Measurements from ENCODE around the gene PGM5. TPM values are rescaled to one million over a fixed set of nuclear protein-coding genes. Genes with fewer than 3 reads are reported as not detected.
"Not testable (repeated sequence)": the region's sequence is repeated elsewhere in the genome, so short reads cannot be mapped to it uniquely, and the experiment has no call there.

The PGM5 gene
- total and polyA plus RNA-seq, 2 of the 8 experiments (the other 6 are each of a cell fraction or from before 2014, with no cell fraction given) = not detected

DNA sequence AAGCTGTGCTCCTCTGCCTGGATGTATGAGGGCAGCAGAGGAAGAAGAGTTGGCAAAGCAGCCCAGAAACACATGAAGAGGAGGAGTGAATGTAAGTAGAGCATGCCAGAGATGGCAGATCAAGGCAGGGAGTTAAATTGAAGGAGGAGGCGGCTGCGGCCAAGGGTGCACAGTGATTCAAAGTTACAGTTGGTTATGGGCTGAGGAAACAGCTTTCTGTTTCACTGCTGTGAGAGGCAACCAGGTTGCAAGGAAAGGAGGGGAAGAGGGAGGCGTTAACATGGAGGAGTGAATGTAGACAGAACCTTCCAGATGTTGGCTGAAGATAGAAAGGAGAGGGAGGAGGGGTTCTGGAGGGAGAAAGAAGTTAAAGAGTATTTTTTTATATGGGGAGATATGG lies 20.5 kb upstream of the PGM5 start:
- H3K79me2 ChIP-seq (ENCODE audit: control insufficient read depth in 1 of 2, insufficient read depth in 2 of 2, low read length in 2 of 2); H3K56ac ChIP-seq (replicated peaks; ENCODE audit: insufficient read length, low read depth, low read length); H3K36me3 ChIP-seq (ENCODE audit: control insufficient read depth in 2 of 4, insufficient read depth in 4 of 4, low read length in 3 of 4); H3K4me2 ChIP-seq (ENCODE audit: insufficient read depth in 1 of 2, low read depth in 2 of 2, low read length in 2 of 2); H2BK5ac ChIP-seq (ENCODE audit: low read depth, low read length); H3K27ac ChIP-seq (ENCODE audit: low read depth, low read length); H3K4me3 ChIP-seq (ENCODE audit: extremely low read depth in 1 of 4, insufficient read depth in 2 of 4, low read depth in 3 of 4, low read length in 4 of 4); CTCF ChIA-PET (ENCODE audit: partially characterized antibody); H3K23me2 ChIP-seq (ENCODE audit: low read depth, low read length); H3K18ac ChIP-seq (ENCODE audit: extremely low read depth, low read length); H4K91ac ChIP-seq (replicated peaks; ENCODE audit: insufficient read length, low read length); H2BK20ac ChIP-seq (ENCODE audit: low read length); H2AK5ac ChIP-seq (ENCODE audit: low read depth, low read length); H3K4me1 ChIP-seq (replicated peaks in 1 of 4; ENCODE audit: control insufficient read depth in 3 of 4, insufficient read depth in 4 of 4, low read length in 3 of 4); H3K14ac ChIP-seq (ENCODE audit: insufficient read length); H3K23ac ChIP-seq (ENCODE audit: insufficient read length); POLR2A ChIA-PET (ENCODE audit: partially characterized antibody); H2BK12ac ChIP-seq (ENCODE audit: low read depth, low read length); H2BK120ac ChIP-seq (replicated peaks; ENCODE audit: low read depth, low read length); H3K9ac ChIP-seq (replicated peaks in 1 of 4; ENCODE audit: extremely low read depth in 1 of 4, low read depth in 3 of 4, low read length in 3 of 4); H3K4ac ChIP-seq (replicated peaks; ENCODE audit: insufficient read length, low read depth, low read length); H4K8ac ChIP-seq (ENCODE audit: extremely low read depth, insufficient read depth, low read length); H4K5ac ChIP-seq (ENCODE audit: insufficient read length, low read depth, low read length); DNase-seq (ENCODE audit: low read depth in 1 of 2, low spot score in 2 of 2); H2AFZ ChIP-seq (ENCODE audit: low read length); FAIRE-seq; H3K9me3 ChIP-seq (ENCODE audit: insufficient read depth in 2 of 2, low read depth in 1 of 2, low read length in 1 of 2); H3K27me3 ChIP-seq (replicated peaks in 1 of 4; ENCODE audit: control insufficient read depth in 3 of 4, extremely low read depth in 1 of 4, insufficient read depth in 3 of 4, low read length in 3 of 4); H2BK15ac ChIP-seq (ENCODE audit: low read length); H3K79me1 ChIP-seq (ENCODE audit: low read depth, low read length); H4K20me1 ChIP-seq (replicated peaks in 1 of 2; ENCODE audit: control insufficient read depth in 1 of 2, insufficient read depth in 2 of 2, low read length in 2 of 2): not testable (repeated sequence)
- WGBS, 2 experiments (ENCODE audit: extremely low coverage in 1 of 2, insufficient coverage in 1 of 2, insufficient read length in 1 of 2, insufficient replicate concordance in 2 of 2, low coverage in 1 of 2, low lambda C conversion rate in 2 of 2, missing lambda C conversion rate in 1 of 2) = no CpG with 5 or more reads among the region's 3 CpGs

DNA sequence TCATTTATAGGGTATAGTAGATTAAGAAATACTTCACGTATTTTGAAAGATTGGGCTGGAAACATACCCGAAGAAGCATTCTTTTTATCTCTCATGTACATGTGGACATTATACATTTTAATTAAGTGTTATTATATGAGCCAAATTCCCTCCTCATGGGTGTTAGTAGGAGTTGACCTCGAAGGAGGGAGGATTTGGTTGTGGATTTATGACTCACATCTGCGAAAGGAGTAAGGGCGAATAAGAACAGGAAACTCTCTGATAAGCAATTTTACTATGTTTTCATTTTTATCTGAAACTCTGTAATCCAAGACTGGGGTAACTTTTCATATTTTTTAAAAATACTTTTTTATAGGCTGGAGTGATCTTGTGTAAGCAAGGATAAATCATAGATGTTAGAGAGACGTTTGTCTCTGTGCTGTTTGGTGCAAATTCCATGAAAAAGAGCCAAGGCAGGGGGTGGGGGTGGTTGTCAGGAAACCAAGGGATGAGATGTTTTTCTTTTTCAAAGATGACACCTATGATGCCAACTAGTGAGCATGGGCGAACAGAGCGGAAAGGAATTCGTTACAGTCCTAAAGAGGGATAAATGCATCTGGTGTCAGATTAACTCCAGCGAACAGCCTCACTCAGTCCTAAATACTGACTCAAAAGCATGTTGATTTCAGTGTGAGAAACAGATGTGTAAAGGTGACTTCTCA lies 19.6 kb upstream of the PGM5 start:
- not testable (repeated sequence) for H3K36me3 ChIP-seq (ENCODE audit: control insufficient read depth in 2 of 4, insufficient read depth in 4 of 4, low read length in 3 of 4)
- 75% methylated on average over 5 of the region's 10 CpGs; no CpG with 5 or more reads in 1 of the 2 experiments for WGBS, 2 experiments (ENCODE audit: extremely low coverage in 1 of 2, insufficient coverage in 1 of 2, insufficient read length in 1 of 2, insufficient replicate concordance in 2 of 2, low coverage in 1 of 2, low lambda C conversion rate in 2 of 2, missing lambda C conversion rate in 1 of 2)

More for the DNA sequence above, 19.6 kb upstream of the PGM5 start:
- H3K4me2 ChIP-seq (ENCODE audit: insufficient read depth in 1 of 2, low read depth in 2 of 2, low read length in 2 of 2); H4K20me1 ChIP-seq (replicated peaks in 1 of 2; ENCODE audit: control insufficient read depth in 1 of 2, insufficient read depth in 2 of 2, low read length in 2 of 2); H3K27me3 ChIP-seq (replicated peaks in 1 of 4; ENCODE audit: control insufficient read depth in 3 of 4, extremely low read depth in 1 of 4, insufficient read depth in 3 of 4, low read length in 3 of 4); H3K56ac ChIP-seq (replicated peaks; ENCODE audit: insufficient read length, low read depth, low read length); H2BK20ac ChIP-seq (ENCODE audit: low read length); H3K18ac ChIP-seq (ENCODE audit: extremely low read depth, low read length); H4K8ac ChIP-seq (ENCODE audit: extremely low read depth, insufficient read depth, low read length); H3K79me1 ChIP-seq (ENCODE audit: low read depth, low read length); H3K27ac ChIP-seq (ENCODE audit: low read depth, low read length); DNase-seq (ENCODE audit: low read depth in 1 of 2, low spot score in 2 of 2); H2BK120ac ChIP-seq (replicated peaks; ENCODE audit: low read depth, low read length); H4K5ac ChIP-seq (ENCODE audit: insufficient read length, low read depth, low read length); H3K4me3 ChIP-seq (ENCODE audit: extremely low read depth in 1 of 4, insufficient read depth in 2 of 4, low read depth in 3 of 4, low read length in 4 of 4); H2BK5ac ChIP-seq (ENCODE audit: low read depth, low read length); CTCF ChIA-PET (ENCODE audit: partially characterized antibody); H3K9me3 ChIP-seq (ENCODE audit: insufficient read depth in 2 of 2, low read depth in 1 of 2, low read length in 1 of 2); H2AK5ac ChIP-seq (ENCODE audit: low read depth, low read length); POLR2A ChIA-PET (ENCODE audit: partially characterized antibody); H3K14ac ChIP-seq (ENCODE audit: insufficient read length); H3K23me2 ChIP-seq (ENCODE audit: low read depth, low read length); H3K4ac ChIP-seq (replicated peaks; ENCODE audit: insufficient read length, low read depth, low read length); H3K9ac ChIP-seq (replicated peaks in 1 of 4; ENCODE audit: extremely low read depth in 1 of 4, low read depth in 3 of 4, low read length in 3 of 4); H3K4me1 ChIP-seq (replicated peaks in 1 of 4; ENCODE audit: control insufficient read depth in 3 of 4, insufficient read depth in 4 of 4, low read length in 3 of 4); H2AFZ ChIP-seq (ENCODE audit: low read length); H2BK12ac ChIP-seq (ENCODE audit: low read depth, low read length); H3K79me2 ChIP-seq (ENCODE audit: control insufficient read depth in 1 of 2, insufficient read depth in 2 of 2, low read length in 2 of 2); H4K91ac ChIP-seq (replicated peaks; ENCODE audit: insufficient read length, low read length); H2BK15ac ChIP-seq (ENCODE audit: low read length); FAIRE-seq; H3K23ac ChIP-seq (ENCODE audit: insufficient read length): not testable (repeated sequence)
